NAMALWA (cell line): ENCODE data around the gene FCER1G.
A peak's percentile ranks its signal among the peaks of the same experiment; 100 is the strongest.

Source experiments
- DNase-seq: peaks from one replicate; pipeline ENCODE4 v3.0.0-alpha.2; 2015; ENCODE audit warnings: low spot score

FCER1G gene

GRCh38 chr1:161215076-161215475 is at the start of gene FCER1G:
TSS of gene FCER1G (plus strand) at chr1:161215295. CDS start at chr1:161215322, 27 bp downstream.
- no peak for DNase-seq

- DNase-seq: peak; percentile 100
Measured at GRCh38 chr1:161165742-161166668, 49.1 kb upstream of the FCER1G start, which contains the start of gene PPOX. TSS of gene PPOX (plus strand) at chr1:161166426. CDS start at chr1:161166848, 422 bp downstream.

GRCh38 chr1:161166669-161167548 is 48.2 kb upstream of the FCER1G start:
- peak; percentile 57 for DNase-seq

GRCh38 chr1:161168906-161169305 is 46.2 kb upstream of the FCER1G start:
- DNase-seq: no peak

- no peak for DNase-seq
Measured at GRCh38 chr1:161171191-161171590, 43.9 kb upstream of the FCER1G start.

GRCh38 chr1:161171696-161172095 is 43.4 kb upstream of the FCER1G start:
- DNase-seq: no peak

DNA sequence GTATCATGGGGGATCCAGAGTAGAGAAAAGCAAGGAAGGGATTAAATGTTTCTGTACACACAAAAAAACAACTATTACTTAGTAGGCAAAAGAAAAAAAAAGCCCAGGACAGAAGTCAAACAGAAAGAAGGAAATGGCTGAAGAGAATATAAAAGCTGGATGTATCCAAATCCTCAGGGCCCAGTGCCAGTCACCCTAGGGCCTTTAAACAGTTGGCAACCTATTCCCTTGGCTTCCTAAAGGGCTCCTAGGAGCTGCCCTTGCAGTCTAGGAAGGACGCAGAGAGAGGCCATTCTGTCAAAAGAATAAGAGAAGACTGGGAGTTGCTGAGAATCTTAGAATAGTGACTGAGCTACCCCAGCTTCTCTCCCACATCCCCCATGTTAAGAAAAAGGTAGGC is 42.7 kb upstream of the FCER1G start:
- no peak for DNase-seq

DNA sequence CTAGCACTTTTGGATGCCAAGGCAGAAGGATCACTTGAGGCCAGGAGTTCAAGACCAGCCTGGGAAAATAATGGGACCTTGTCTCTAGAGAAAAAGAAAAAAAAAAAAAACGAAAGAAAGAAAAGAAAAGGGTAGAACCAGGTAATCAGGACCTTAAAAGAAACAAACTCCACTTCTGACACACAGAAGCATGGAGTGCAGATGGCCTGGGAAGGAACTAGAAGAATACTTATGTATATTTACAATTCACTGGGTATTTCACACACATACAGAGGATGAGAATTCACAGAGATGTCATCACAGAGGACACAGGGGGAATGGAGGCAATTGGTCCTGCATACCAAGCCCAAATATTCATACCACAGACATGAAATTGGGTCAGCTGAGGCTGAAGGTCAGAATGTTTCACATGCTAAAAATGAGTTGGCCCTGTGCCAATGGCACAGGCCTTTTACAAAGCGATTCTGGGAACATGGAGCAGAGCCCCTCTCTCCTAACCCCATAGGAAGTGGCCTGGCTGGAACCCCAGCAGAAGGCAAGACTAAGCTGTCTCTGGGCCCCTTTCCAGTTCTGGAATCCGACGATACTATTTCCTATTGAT is 42.2 kb upstream of the FCER1G start:
- no peak for DNase-seq

DNA sequence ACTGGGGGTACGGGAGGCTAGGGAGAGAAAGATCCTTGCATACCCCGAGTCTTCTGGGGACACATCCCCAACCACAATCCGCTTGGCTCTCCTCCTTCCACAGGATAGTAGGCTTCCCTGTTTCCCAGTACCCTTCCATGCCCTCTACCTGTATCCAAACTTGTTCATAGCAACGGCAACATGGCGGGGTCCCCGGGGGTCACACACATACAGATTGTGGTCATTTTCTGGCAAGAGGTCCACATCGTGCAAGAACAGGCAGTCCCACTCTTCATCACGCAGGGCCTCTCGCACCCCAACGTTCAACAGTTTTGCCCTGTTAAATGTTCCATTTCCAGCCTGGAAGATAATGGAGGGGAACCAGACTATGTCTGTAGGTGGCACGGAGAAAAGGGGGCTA is 41.4 kb upstream of the FCER1G start:
- no peak for DNase-seq

- no peak for DNase-seq
Measured at GRCh38 chr1:161174911-161175310, 40.2 kb upstream of the FCER1G start.

DNA sequence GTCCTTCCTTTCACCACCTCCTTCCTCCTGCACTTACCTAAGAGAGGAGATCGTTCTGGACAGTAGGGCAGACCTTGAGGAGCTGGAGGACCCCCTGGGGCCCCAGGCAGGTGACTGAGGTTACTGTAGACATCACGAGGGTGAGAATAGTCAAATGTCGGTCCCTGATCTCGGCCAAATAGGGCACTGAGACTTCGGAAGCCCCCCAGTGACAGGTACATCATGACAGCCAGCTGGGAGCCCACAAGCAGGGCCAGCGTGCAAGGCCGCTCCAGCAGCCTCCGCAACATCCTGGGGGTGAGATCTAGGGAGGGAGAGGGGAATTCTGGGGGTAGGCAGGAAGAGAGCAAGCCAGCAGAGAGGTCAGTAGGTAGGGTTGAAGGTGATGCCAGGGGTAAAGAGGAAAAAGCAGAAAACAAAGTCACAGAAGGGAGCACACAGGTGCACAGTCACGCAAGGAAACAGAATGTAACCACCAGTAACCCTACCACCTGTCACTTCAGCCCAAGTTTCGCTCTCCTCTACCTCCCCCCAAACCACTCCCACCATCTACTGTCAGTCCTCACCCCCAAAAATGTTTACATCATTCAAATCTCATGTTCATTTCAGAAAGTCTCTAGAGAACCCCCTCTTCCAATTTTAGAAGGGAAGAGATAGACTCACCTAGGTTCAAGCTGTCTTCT is 39.2 kb upstream of the FCER1G start:
- DNase-seq: peak; percentile 40

GRCh38 chr1:161176468-161177111 is 38.5 kb upstream of the FCER1G start:
- DNase-seq: no peak

- DNase-seq: peak; percentile 96
Measured at GRCh38 chr1:161177112-161177935, 37.8 kb upstream of the FCER1G start, which contains the start of gene B4GALT3. TSS of gene B4GALT3 (minus strand) at chr1:161177507. CDS start at chr1:161176060, 1,447 bp downstream.

DNA sequence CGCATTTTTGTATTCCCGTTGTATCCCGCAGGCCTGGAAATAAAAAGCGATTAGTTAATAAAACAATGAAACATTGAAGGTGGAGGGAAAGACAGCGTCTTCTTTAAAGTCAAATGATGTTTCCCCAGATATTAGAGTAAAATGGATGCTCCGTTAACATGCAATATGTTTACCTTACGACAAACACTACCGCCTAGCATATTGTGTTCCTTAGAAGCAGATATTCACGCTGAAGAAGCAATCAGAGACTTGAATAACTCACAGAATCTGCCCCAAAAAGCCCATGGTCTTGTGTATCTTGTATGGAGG is 37.2 kb upstream of the FCER1G start:
- DNase-seq: peak; percentile 49

GRCh38 chr1:161179698-161180097 is 35.4 kb upstream of the FCER1G start:
- no peak for DNase-seq

- peak; percentile 64 for DNase-seq
Measured at GRCh38 chr1:161180639-161181038, 34.5 kb upstream of the FCER1G start.

GRCh38 chr1:161182214-161182613 is 32.9 kb upstream of the FCER1G start:
- DNase-seq: no peak

- DNase-seq: peak; percentile 99
Measured at GRCh38 chr1:161185282-161185682, 29.8 kb upstream of the FCER1G start.

DNA sequence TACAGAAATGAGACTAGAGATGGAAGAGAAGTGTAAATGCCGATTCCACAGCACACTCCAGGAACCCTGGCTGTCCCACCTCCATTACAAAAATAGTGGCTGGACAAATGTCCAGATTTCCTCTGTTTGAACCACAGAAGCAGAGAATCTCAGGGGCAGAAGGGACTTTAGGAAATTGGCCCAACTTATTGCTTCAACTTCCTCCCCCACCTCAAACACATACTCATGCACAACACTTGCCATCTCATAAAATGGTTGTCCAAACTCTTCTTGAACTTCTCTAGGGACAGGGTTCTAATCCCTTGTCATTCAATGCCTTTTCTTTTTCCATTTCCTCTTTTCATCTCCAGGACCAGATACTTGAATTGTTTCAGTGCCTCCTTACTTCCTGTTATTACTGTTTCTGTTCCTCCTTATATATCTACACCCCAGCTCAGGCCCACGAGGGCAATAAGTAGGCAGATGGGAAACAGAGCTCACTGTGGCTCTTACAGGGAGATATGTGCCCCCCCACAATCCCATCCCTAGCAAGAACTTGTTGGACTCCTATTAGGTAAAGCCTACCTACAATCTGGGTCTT is 29.3 kb upstream of the FCER1G start:
- DNase-seq: peak; percentile 91

GRCh38 chr1:161187311-161187710 is 27.8 kb upstream of the FCER1G start:
- no peak for DNase-seq
